GM21723 (cell line): ENCODE results near the gene SH2D1A.

Experiments
- ATAC-seq: cut with Tn5 transposase; IDR thresholded peaks from one replicate; pipeline ENCODE4 v1.9.1; 2021; ENCODE audit warnings: mild to moderate bottlenecking, moderate library complexity; ENCODE audit not compliant: unreplicated experiment

The SH2D1A gene

GRCh38 chrX:124415115-124415800 lies 68.9 kb downstream of the SH2D1A start:
- no peak for ATAC-seq

DNA sequence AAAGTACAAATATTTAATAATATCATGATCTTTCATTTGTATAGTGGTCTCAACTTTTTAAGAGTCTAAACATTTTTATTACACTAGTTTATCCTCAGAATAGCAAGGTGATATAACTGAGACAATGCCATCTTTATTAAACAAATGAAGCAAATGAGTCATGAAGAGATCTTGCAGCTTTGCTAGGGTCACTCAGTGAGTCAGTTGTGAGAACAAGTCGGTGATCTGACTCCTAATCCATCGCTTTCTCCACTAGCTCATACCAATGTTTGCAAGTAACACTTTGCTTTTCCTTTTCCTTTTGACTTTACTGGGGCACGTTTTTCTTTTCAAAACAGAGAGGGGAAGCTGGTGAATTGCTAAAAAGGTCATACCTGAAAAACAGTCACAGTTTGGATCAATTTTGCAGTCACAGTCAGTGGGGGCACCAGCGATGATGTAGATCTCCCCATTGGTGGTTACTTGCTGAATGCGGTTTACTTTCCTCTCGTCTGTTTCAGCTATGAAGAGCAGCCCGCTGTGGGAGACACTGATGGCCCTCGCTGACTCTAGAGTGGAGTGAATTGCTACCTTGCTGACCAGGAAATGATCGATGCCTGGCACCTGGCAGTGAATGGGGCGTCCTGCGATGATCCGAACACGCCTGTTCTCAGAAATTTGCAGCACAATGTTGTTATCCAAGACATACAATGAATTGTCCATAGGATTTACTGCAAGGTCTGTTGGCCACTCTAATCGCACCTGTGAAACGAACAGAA lies 75.7 kb downstream of the SH2D1A start:
- ATAC-seq = no peak
